Ishikawa (cell line): ENCODE data around the gene MOB3A.

Experiments
- CEBPB ChIP-seq: IDR thresholded peaks from 2 replicates; pipeline ENCODE4 v1.6.1; 2012
- CREB1 ChIP-seq: IDR thresholded peaks from 2 replicates; pipeline ENCODE4 v1.6.1; 2012; ENCODE audit warnings: low read depth
- EGR1 ChIP-seq: IDR thresholded peaks from 2 replicates; pipeline ENCODE4 v1.6.1; 2012
- EP300 ChIP-seq: IDR thresholded peaks from 2 replicates; pipeline ENCODE4 v1.6.1; 2012; ENCODE audit warnings: borderline replicate concordance
- FOXM1 ChIP-seq: IDR thresholded peaks from 2 replicates; pipeline ENCODE4 v1.6.1; 2012; ENCODE audit warnings: low read depth, borderline replicate concordance
- NFIC ChIP-seq: IDR thresholded peaks from 2 replicates; pipeline ENCODE4 v1.6.1; 2012
- RAD21 ChIP-seq: IDR thresholded peaks from 2 replicates; pipeline ENCODE4 v1.6.1; 2012; ENCODE audit warnings: low read depth
- TAF1 ChIP-seq: IDR thresholded peaks from 2 replicates; pipeline ENCODE4 v1.6.1; 2012; ENCODE audit warnings: low read depth, mild to moderate bottlenecking
- TCF12 ChIP-seq: IDR thresholded peaks from 2 replicates; pipeline ENCODE4 v1.6.1; 2012; ENCODE audit warnings: low read depth
- TEAD4 ChIP-seq: IDR thresholded peaks from 2 replicates; pipeline ENCODE4 v1.6.1; 2012
- YY1 ChIP-seq: IDR thresholded peaks from 2 replicates; pipeline ENCODE4 v1.6.1; 2012; ENCODE audit warnings: low read depth
- ZBTB7A ChIP-seq: IDR thresholded peaks from 2 replicates; pipeline ENCODE4 v1.6.1; 2012; ENCODE audit warnings: low read depth
- TF ChIP-seq, protein P1 (sequence below): IDR thresholded peaks from 2 replicates; pipeline ENCODE4 v1.6.1; 2012
- TF ChIP-seq, protein P2 (sequence below): IDR thresholded peaks from 2 replicates; pipeline ENCODE4 v1.6.1; 2012; ENCODE audit warnings: low read depth, mild to moderate bottlenecking
- TF ChIP-seq, protein P3 (sequence below): IDR thresholded peaks from 2 replicates; pipeline ENCODE4 v1.6.1; 2012

The MOB3A gene

DNA sequence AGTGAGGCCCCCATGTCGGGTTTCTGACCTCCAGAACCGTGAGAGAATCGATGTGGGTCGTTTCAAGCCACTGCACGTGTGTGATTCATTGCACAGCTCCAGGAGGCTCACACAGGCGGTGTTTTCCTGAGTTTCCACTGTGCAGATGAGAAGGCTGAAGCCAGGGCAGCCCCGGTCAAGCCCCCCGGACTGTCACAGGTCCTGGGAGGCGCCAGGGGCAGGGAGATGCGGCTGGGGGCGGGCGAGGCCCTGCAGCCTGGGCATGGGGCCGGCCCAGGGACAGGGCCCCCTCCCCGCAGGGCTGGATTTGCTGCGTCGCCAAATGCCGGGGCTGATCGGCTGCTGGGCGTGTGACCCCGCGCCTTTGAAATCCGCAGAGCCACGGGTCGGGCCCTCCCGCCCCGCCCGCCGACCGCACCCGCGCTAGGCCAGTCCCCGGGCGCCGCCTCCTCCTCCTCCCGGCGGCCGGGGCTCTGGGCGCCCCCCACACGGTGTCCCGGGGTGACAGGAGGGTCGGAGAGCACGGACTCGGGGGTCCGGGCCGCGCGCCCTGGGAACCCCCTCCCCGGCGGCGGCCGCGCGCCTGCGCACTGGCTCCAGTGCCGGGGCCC, 35.1 kb downstream of the MOB3A start:
- peak; percentile 53 for TF ChIP-seq EP300
- TF ChIP-seq, protein P1, sequence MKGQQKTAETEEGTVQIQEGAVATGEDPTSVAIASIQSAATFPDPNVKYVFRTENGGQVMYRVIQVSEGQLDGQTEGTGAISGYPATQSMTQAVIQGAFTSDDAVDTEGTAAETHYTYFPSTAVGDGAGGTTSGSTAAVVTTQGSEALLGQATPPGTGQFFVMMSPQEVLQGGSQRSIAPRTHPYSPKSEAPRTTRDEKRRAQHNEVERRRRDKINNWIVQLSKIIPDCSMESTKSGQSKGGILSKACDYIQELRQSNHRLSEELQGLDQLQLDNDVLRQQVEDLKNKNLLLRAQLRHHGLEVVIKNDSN: no peak
- TF ChIP-seq, protein P2, sequence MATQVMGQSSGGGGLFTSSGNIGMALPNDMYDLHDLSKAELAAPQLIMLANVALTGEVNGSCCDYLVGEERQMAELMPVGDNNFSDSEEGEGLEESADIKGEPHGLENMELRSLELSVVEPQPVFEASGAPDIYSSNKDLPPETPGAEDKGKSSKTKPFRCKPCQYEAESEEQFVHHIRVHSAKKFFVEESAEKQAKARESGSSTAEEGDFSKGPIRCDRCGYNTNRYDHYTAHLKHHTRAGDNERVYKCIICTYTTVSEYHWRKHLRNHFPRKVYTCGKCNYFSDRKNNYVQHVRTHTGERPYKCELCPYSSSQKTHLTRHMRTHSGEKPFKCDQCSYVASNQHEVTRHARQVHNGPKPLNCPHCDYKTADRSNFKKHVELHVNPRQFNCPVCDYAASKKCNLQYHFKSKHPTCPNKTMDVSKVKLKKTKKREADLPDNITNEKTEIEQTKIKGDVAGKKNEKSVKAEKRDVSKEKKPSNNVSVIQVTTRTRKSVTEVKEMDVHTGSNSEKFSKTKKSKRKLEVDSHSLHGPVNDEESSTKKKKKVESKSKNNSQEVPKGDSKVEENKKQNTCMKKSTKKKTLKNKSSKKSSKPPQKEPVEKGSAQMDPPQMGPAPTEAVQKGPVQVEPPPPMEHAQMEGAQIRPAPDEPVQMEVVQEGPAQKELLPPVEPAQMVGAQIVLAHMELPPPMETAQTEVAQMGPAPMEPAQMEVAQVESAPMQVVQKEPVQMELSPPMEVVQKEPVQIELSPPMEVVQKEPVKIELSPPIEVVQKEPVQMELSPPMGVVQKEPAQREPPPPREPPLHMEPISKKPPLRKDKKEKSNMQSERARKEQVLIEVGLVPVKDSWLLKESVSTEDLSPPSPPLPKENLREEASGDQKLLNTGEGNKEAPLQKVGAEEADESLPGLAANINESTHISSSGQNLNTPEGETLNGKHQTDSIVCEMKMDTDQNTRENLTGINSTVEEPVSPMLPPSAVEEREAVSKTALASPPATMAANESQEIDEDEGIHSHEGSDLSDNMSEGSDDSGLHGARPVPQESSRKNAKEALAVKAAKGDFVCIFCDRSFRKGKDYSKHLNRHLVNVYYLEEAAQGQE: no peak
- no peak for TF ChIP-seq CEBPB
- no peak for TF ChIP-seq RAD21
- TF ChIP-seq TEAD4: no peak
- TF ChIP-seq YY1: no peak
- TF ChIP-seq, protein P3, sequence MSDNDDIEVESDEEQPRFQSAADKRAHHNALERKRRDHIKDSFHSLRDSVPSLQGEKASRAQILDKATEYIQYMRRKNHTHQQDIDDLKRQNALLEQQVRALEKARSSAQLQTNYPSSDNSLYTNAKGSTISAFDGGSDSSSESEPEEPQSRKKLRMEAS: peak; percentile 35
- TF ChIP-seq CREB1: no peak
- 0 out of 2 replicates have a peak, but pooled peaks have one; percentile 4 for TF ChIP-seq EGR1
- TF ChIP-seq FOXM1: no peak
- no peak for TF ChIP-seq NFIC
- TF ChIP-seq TAF1: peak; percentile 20
- TF ChIP-seq ZBTB7A: no peak; the same call in none of the 2 replicates
- TF ChIP-seq TCF12: no peak

DNA sequence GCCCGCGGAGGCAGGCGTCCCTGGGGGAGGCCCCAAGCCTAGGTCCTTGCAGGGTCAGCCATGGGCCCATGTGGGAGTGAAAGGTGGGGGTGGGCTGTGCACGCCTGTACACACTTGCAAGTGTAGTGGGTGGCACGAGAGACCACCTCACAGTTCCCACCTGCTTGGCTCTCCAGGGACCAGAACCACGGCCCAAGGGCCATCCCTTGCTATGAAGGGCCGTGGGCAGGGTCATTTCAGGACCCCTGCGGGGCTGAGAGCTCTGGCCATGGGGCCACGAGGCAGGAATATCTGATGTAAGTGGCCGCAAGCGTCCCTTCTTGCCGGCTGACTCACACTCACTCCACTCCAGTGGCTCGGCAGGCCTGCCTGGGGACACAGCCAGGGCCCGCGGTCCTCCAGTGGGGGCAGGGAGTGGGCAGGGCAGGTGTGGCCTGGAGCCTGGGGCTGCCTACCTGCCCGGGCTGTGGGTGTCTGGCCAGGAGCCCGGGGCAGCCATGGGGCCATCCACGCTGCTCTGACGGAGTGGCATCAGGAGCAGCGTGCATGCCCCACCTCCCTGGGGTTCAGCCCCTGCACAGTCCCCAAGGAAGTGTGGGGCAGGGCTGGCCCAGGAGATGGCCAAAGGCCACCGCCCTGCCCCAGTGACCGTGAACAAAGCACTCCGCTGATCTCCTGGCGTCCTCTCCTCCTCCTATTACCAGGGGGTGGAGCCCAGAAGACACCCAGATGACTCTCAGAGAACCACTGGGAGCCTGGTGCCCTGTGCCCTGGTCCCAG, 36.5 kb downstream of the MOB3A start:
- TF ChIP-seq, protein P3: peak; percentile 88
- TF ChIP-seq TCF12 (peak; percentile 88), EP300 (peak; percentile 75; the same call in 1 of the 2 replicates), FOXM1 (no peak; the same call in 1 of the 2 replicates), CEBPB (peak; percentile 71; the same call in 1 of the 2 replicates), TEAD4 (peak; percentile 20; the same call in 1 of the 2 replicates), YY1 (no peak), NFIC (peak; percentile 74), CREB1 (peak; percentile 38; the same call in 1 of the 2 replicates), ZBTB7A (peak; percentile 86)
- TF ChIP-seq, protein P1: peak; percentile 0; the same call in 1 of the 2 replicates

DNA sequence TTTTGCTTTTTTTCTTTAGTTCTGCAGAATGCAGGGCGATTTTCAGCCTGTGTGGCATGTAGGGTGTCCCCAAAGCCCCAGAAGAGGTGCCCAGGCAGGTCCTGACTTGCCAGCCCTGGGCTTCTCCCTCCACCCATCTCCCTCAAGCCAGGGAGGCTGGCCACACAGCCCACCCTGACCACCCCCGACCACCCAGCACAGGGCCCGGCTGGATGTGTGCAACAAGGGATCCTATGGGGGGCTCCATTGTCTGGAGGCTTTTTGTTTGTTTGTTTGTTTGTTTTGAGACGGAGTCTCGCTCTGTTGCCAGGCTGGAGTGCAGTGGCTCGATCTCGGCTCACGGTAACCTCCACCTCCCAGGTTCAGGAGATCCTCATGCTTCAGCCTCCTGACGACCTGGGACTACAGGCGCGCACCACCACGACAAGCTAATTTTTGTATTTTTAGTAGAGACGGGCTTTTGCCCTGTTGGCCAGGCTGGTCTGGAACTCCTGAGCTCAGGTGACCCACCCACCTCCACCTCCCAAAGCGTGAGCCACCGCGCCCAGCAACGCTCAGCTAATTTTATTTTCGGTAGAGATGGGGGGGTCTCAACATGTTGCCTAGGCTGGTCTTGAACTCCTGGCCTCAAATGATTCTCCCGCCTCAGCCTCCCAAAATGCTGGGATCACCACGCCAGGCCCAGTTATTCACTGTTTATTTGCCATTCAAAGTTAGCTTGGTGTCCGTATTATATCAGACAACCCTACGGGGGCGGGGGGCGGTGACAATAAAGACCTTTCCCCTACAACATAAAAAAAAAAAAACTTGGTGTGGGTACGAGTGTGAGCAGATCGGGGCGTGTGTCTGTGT, 37.3 kb downstream of the MOB3A start:
- no peak for TF ChIP-seq EP300
- TF ChIP-seq ZBTB7A: no peak
- TF ChIP-seq YY1: no peak
- no peak for TF ChIP-seq TCF12
- TF ChIP-seq TAF1: no peak
- no peak for TF ChIP-seq TEAD4
- no peak for TF ChIP-seq FOXM1
- TF ChIP-seq, protein P2: no peak
- TF ChIP-seq, protein P1: no peak
- TF ChIP-seq EGR1: no peak
- TF ChIP-seq CREB1: no peak
- TF ChIP-seq NFIC: no peak
